Effector memory CD8-positive, alpha-beta T cell (primary cell): Measurements from ENCODE around the gene STAT5B.
A peak's percentile ranks its signal among the peaks of the same experiment; 100 is the strongest.
"Not testable (repeated sequence)": the region's sequence is repeated elsewhere in the genome, so short reads cannot be mapped to it uniquely, and the experiment has no call there.

Source experiments
- ATAC-seq: fragments of 150-1000 bp; cut with Tn5 transposase; replicated peaks from 2 replicates; pipeline ENCODE4 v1.10.0; 2021; ENCODE audit warnings: mild to moderate bottlenecking, moderate library complexity
- DNase-seq, 3 experiments: peaks; one replicate each; pipeline ENCODE4 v3.0.0; 2021
- H3K27ac Mint-ChIP-seq, 2 donors: one replicate each; pipeline ENCODE4 v1.8.0; 2022; ENCODE audit warnings: mild to moderate bottlenecking in 2 of 2, mixed read lengths in 2 of 2, moderate library complexity in 2 of 2
- H3K27me3 Mint-ChIP-seq, 2 donors: one replicate each; pipeline ENCODE4 v1.8.0; 2022; ENCODE audit warnings: mixed read lengths in 2 of 2
- H3K36me3 Mint-ChIP-seq: one replicate; pipeline ENCODE4 v1.8.0; 2022; ENCODE audit warnings: mild to moderate bottlenecking, moderate library complexity, mixed read lengths; ENCODE audit not compliant: insufficient read depth
- H3K4me1 Mint-ChIP-seq, 2 donors: one replicate each; pipeline ENCODE4 v1.8.0; 2022; ENCODE audit warnings: low read depth in 2 of 2, mixed read lengths in 2 of 2
- H3K4me3 Mint-ChIP-seq, 2 donors: one replicate each; pipeline ENCODE4 v1.8.0; 2022; ENCODE audit warnings: mild to moderate bottlenecking in 2 of 2, mixed read lengths in 2 of 2, moderate library complexity in 2 of 2
- H3K9me3 Mint-ChIP-seq, 2 donors: one replicate each; pipeline ENCODE4 v1.8.0; 2022; ENCODE audit warnings: mixed read lengths in 2 of 2

STAT5B gene

DNA sequence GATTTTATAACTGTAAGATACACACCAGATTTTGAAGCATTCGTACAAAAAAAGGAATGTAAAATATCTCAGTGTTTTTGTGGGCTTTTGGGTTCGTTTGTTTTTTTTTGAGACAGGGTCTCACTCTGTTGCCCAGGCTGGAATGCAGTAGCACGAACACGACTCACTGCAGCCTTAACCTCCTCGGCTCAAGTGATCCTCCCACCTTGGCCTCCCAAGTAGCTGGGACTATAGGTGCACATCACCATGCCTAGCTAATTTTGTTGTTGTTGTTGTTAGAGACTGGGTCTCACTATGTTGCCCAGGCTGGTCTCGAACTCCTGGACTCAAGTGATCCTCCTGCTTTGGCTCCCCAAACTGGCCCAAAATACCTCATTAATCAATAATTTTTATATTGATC, 15.9 kb downstream of the STAT5B start:
- H3K4me3 Mint-ChIP-seq, result no peak overlapping the region
- no peaks in the 10 kb centered on the region for H3K27me3 Mint-ChIP-seq
- H3K27ac Mint-ChIP-seq, result peak overlapping the region in 1 of 2 donors; percentile 41
- DNase-seq (no peak), ATAC-seq (no peak)
- H3K9me3 Mint-ChIP-seq, result no peaks in the 10 kb centered on the region
- peaks cover 4% of the 10 kb centered on the region for H3K36me3 Mint-ChIP-seq
- H3K4me1 Mint-ChIP-seq, result peaks cover 13 to 15% of the 10 kb centered on the region in 2 donors

- H3K36me3 Mint-ChIP-seq, result peaks cover 3% of the 10 kb centered on the region
- H3K9me3 Mint-ChIP-seq, result no peaks in the 10 kb centered on the region
- ATAC-seq (no peak), DNase-seq (no peak)
- no peak overlapping the region for H3K4me3 Mint-ChIP-seq
- no peak overlapping the region for H3K27ac Mint-ChIP-seq
- no peaks in the 10 kb centered on the region for H3K27me3 Mint-ChIP-seq
- H3K4me1 Mint-ChIP-seq, result peaks cover 25 to 41% of the 10 kb centered on the region in 2 donors
These were observed 20.7 kb downstream of the STAT5B start for GRCh38 chr17:42255445-42255844.

GRCh38 chr17:42253578-42253977, 22.6 kb downstream of the STAT5B start:
- Mint-ChIP-seq H3K4me3 (no peak overlapping the region), H3K36me3 (peaks cover 20% of the 10 kb centered on the region), H3K27me3 (no peaks in the 10 kb centered on the region), H3K9me3 (no peaks in the 10 kb centered on the region), H3K27ac (peak overlapping the region; percentile 74 to 100), H3K4me1 (peaks cover 37 to 49% of the 10 kb centered on the region in 2 donors)
- ATAC-seq, result no peak
- no peak for DNase-seq

- ATAC-seq (no peak), DNase-seq (no peak)
- H3K9me3 Mint-ChIP-seq, result no peaks in the 10 kb centered on the region
- peak overlapping the region; percentile 74 to 100 for H3K27ac Mint-ChIP-seq
- H3K27me3 Mint-ChIP-seq, result no peaks in the 10 kb centered on the region
- H3K4me1 Mint-ChIP-seq, result peaks cover 39 to 55% of the 10 kb centered on the region in 2 donors
- H3K36me3 Mint-ChIP-seq, result peaks cover 24% of the 10 kb centered on the region
- peak overlapping the region in 1 of 2 donors; percentile 3 for H3K4me3 Mint-ChIP-seq
These were observed 23.3 kb downstream of the STAT5B start for GRCh38 chr17:42252597-42253550.

DNA sequence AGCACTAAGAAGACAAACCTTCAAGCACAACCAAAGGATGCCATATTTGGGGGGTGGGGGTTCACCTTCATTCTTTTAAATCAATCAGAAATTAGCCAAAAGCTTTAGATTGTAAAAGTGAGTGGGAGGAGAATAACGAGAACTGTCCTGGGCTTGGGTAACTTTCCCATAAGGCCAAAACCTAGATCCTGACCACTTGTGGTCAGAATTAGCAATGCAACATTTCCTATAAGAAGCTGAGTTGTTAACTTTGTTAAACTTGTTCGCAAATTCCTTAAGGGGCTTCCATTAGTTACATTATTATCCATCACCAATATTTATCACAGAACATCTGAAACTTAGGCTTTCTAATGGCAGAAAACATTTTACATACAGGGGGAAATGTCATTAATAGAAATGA, 25.1 kb downstream of the STAT5B start:
- peak overlapping the region; percentile 98 to 100 for H3K27ac Mint-ChIP-seq
- peaks cover 47 to 70% of the 10 kb centered on the region in 2 donors for H3K4me1 Mint-ChIP-seq
- peaks cover 27% of the 10 kb centered on the region for H3K36me3 Mint-ChIP-seq
- H3K27me3 Mint-ChIP-seq, result no peaks in the 10 kb centered on the region
- peak overlapping the region in 1 of 2 donors; percentile 89 for H3K4me3 Mint-ChIP-seq
- no peak for ATAC-seq
- H3K9me3 Mint-ChIP-seq, result no peaks in the 10 kb centered on the region
- DNase-seq, result no peak

DNA sequence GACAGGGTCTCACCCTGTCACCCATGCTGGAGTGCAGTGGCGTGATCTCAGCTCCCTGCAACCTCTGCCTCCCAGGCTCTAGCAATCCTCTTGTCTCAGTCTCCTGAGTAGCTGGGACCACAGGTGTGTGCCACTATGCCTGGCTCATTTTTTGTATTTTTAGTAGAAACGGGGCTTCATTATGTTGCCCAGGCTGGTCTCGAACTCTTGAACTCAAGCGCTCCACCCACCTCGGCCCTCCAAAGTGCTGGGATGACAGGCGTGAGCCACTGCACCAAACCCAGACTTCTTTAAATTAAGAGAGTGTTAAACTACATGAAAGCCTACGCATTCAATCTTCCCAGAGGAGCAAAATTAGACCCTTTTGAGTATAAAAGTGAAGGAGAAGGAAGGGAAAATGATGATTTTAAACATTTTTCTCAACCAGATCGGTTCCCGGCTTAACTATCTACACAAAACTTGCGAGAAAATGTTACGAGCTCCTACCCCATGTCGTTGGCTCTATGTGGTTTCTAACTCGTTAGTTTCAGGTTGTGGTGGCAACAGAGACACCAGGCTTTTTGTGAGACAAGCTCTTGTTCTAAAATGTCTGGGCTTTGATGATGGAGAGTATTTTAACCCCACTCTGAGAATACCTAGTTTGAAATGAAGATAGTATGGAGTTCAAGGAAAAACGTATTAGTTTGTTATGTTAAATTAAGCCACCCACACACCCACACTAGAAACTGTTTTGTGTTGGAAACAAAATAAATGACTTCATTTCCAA, 26.3 kb downstream of the STAT5B start:
- Mint-ChIP-seq H3K4me3 (peak overlapping the region; percentile 80 to 89), H3K4me1 (peaks cover 41 to 68% of the 10 kb centered on the region in 2 donors), H3K36me3 (peaks cover 27% of the 10 kb centered on the region), H3K9me3 (no peaks in the 10 kb centered on the region), H3K27me3 (no peaks in the 10 kb centered on the region), H3K27ac (peak overlapping the region; percentile 98 to 100)
- DNase-seq (peak; percentile 44 to 56 (median 47)), ATAC-seq (peak; percentile 62)

DNA sequence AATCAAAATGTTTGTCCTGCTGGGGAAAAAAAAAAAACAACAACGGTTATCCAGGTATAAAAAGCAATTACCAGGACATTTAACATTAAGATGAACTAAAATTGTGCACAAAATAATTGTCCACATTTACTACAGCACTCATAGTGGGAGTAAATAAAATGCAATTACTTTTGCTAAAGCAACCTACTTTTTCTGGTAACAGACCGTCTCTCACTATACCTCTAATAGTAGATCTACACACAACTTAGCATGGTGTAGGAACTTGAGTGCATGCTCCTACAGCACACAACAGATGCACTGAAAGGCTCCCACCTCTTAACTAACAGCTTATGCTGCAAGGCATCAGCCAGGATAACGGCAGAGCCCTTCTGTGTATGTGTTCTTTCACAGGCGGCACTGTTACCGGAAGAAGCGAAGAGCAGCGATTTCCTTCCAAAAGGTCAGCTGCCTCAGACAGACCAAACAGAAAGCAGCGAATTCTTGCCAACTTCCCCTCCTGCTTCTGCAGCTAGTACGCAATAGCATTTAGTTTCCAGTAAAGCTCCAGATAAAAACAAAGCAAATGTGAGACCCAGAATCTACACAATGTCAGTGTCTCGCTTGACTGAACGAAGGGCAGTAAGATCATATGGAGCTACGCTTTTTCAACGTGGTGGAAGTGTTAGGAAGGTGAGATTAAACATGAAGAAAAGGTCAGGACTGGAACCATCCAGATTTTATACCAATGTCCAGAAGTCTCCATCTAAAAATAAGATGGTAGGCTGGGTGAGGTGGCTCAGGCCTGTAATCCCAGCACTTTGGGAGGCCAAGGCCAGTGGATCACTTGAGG, 27.6 kb downstream of the STAT5B start:
- Mint-ChIP-seq H3K4me3 (peak overlapping the region; percentile 80 to 89), H3K36me3 (peaks cover 30% of the 10 kb centered on the region)

DNA sequence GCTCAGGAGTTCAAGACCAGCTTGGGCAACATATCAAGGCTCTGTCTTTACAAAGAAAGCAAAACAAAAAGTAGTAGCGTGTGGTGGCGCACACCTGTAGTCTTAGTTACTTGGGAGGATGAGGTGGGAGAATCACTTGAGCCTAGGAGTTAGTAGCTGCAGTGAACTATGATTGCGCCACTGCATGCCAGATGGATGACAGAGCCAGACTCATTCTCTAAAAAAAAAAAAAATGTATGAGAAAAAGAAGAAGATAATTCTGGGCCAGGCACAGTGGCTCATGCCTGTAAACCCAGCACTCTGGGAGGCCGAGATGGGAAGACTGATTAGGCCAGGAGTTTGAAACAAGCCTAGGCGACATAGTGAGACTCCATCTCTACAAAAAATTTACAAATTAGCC, 28.5 kb downstream of the STAT5B start:
- DNase-seq (no peak), ATAC-seq (no peak)
- Mint-ChIP-seq H3K4me1 (peaks cover 44 to 66% of the 10 kb centered on the region in 2 donors), H3K4me3 (peak overlapping the region; percentile 80 to 89), H3K27me3 (no peaks in the 10 kb centered on the region), H3K9me3 (no peaks in the 10 kb centered on the region), H3K27ac (peak overlapping the region; percentile 98 to 100), H3K36me3 (peaks cover 30% of the 10 kb centered on the region)

More for the DNA sequence above, 27.6 kb downstream of the STAT5B start:
- H3K27me3 Mint-ChIP-seq, result no peaks in the 10 kb centered on the region
- ATAC-seq (peak; percentile 89), DNase-seq (peak; percentile 73 to 76 (median 76))
- H3K27ac Mint-ChIP-seq, result peak overlapping the region; percentile 98 to 100
- peaks cover 44 to 70% of the 10 kb centered on the region in 2 donors for H3K4me1 Mint-ChIP-seq
- H3K9me3 Mint-ChIP-seq, result no peaks in the 10 kb centered on the region

- ATAC-seq (no peak), DNase-seq (no peak)
- Mint-ChIP-seq H3K9me3 (no peaks in the 10 kb centered on the region), H3K4me1 (peaks cover 40 to 68% of the 10 kb centered on the region in 2 donors), H3K27ac (peak overlapping the region; percentile 98 to 100), H3K36me3 (peaks cover 30% of the 10 kb centered on the region), H3K27me3 (no peaks in the 10 kb centered on the region), H3K4me3 (peak overlapping the region; percentile 80 to 89)
These were observed 29.7 kb downstream of the STAT5B start for GRCh38 chr17:42246515-42246914.

GRCh38 chr17:42245183-42245582, 31.0 kb downstream of the STAT5B start:
- Mint-ChIP-seq H3K36me3 (peaks cover 29% of the 10 kb centered on the region), H3K27ac (peak overlapping the region in 1 of 2 donors; percentile 44), H3K4me1 (peaks cover 42 to 65% of the 10 kb centered on the region in 2 donors)
- not testable (repeated sequence) for H3K27me3 Mint-ChIP-seq, H3K9me3 Mint-ChIP-seq, ATAC-seq, DNase-seq, H3K4me3 Mint-ChIP-seq

DNA sequence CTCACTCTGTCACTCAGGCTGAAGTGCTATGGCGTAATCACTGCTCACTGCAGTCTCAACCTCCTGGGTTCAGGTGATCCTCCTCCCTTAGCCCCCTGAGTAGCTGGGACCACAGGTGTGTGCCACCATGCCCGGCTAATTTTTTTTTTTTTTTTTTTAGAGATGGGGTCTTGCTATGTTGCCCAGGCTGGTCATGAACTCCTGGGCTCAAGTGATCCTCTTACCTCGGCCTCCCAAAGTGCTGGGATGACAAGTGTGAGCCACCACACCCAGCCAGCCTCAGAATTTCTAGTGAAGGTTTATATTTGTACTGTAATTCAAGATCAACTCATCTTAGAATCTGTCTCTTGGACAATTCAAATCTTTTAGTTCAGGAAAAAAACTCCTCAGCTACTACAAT, 32.1 kb downstream of the STAT5B start:
- H3K9me3 Mint-ChIP-seq, DNase-seq, H3K4me3 Mint-ChIP-seq, H3K27me3 Mint-ChIP-seq, ATAC-seq: not testable (repeated sequence)
- H3K27ac Mint-ChIP-seq, result peak overlapping the region; percentile 12 to 77
- peaks cover 39 to 65% of the 10 kb centered on the region in 2 donors for H3K4me1 Mint-ChIP-seq
- peaks cover 19% of the 10 kb centered on the region for H3K36me3 Mint-ChIP-seq

DNA sequence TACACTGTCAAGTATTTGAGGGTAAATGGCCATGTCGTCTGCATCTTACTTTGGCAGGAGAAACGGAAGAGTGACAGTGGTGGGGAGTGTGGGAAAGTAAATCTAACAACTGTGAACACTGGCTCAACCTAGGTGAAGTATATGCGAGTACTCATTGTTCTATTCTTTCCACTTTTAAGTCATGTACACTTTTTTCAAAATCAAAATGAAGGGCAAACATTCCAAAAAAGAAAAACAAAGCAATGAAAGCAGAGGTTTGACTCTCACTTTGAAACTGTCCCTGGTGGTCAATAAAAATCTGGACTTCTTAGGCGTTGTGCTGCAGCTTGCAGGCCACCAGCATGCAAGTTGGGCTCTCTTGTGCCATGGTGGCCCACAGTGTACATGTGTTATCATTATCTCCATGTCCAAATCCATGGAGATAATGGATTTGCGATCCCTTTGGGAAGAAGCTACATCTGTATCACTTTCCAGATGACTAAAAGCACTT, 32.7 kb downstream of the STAT5B start:
- Mint-ChIP-seq H3K27ac (peak overlapping the region in 1 of 2 donors; percentile 12), H3K27me3 (no peaks in the 10 kb centered on the region), H3K4me1 (peaks cover 33 to 59% of the 10 kb centered on the region in 2 donors)

More for the DNA sequence above, 32.7 kb downstream of the STAT5B start:
- Mint-ChIP-seq H3K36me3 (peaks cover 13% of the 10 kb centered on the region), H3K9me3 (no peaks in the 10 kb centered on the region), H3K4me3 (no peak overlapping the region)
- no peak for ATAC-seq
- no peak for DNase-seq
